Measurements from ENCODE around the gene MLKL.

DNA sequence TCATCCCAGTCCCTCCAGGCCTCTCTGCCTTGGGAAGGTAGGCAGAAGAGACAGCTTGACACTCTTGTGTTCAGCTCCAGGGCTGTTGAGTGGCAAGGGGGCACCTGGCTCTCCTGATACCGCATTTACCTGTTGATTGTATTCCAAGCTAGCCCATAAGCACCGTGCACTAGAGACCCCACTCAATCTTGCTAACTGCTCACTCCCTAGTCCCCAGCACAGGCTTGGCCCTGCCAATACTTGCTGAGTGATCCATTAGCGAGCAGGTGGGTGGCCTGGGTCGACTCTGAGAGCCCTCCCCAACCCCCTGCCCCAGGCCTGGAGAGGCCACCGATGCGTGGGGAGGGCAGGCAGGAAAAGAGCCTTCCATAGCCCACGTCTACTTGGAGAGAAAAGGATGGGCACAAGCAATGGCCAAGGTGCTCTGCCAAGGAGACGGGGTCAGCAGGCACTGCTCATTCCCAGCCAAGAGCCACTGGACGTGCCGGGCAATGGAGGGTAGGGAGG is 44.5 kb upstream of the MLKL start:
- TF ChIP-seq, protein P1, sequence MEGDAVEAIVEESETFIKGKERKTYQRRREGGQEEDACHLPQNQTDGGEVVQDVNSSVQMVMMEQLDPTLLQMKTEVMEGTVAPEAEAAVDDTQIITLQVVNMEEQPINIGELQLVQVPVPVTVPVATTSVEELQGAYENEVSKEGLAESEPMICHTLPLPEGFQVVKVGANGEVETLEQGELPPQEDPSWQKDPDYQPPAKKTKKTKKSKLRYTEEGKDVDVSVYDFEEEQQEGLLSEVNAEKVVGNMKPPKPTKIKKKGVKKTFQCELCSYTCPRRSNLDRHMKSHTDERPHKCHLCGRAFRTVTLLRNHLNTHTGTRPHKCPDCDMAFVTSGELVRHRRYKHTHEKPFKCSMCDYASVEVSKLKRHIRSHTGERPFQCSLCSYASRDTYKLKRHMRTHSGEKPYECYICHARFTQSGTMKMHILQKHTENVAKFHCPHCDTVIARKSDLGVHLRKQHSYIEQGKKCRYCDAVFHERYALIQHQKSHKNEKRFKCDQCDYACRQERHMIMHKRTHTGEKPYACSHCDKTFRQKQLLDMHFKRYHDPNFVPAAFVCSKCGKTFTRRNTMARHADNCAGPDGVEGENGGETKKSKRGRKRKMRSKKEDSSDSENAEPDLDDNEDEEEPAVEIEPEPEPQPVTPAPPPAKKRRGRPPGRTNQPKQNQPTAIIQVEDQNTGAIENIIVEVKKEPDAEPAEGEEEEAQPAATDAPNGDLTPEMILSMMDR (conservative IDR thresholded peaks at IDR 0.05 in 1 of 2, IDR thresholded peaks at IDR 0.05 in 1 of 2; ENCODE audit: extremely low read depth in 1 of 2, insufficient read depth in 1 of 2, low read depth in 1 of 2, low read length in 2 of 2), result no peak
- TF ChIP-seq EZH2 (IDR thresholded peaks at IDR 0.05; ENCODE audit: borderline replicate concordance, low read length), result no peak
